ENCODE measurements around the gene THRB.

The THRB gene

GRCh38 chr3:24224666-24225384 is 269.8 kb downstream of the THRB start:
- DNase-seq (ENCODE audit: low read depth), result no peak

- DNase-seq (ENCODE audit: low read depth), result no peak
Measured at GRCh38 chr3:24222165-24222805, 272.4 kb downstream of the THRB start.

- DNase-seq (ENCODE audit: low read depth), result peak; percentile 94
Measured at GRCh38 chr3:24220859-24221657, 273.6 kb downstream of the THRB start.

DNA sequence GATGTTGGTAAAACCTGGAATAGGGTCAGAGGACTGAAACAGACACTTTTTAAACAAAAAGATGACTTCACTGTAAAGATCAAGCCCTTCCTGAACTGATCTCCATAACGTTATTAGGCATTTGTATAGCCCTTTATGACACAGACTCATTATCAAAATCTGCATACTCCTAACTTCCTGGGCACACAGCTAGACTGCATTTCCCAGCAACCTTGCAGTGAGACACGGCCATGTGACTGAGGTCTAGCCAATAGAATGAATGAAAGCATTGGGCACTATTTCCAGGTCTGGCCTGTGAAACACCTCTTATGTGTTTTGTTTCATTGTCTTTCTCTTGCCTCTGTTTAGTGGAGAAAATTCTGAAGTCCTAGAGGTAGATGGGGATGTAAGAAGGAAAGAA is 279.1 kb downstream of the THRB start:
- DNase-seq (ENCODE audit: low read depth), result no peak

DNA sequence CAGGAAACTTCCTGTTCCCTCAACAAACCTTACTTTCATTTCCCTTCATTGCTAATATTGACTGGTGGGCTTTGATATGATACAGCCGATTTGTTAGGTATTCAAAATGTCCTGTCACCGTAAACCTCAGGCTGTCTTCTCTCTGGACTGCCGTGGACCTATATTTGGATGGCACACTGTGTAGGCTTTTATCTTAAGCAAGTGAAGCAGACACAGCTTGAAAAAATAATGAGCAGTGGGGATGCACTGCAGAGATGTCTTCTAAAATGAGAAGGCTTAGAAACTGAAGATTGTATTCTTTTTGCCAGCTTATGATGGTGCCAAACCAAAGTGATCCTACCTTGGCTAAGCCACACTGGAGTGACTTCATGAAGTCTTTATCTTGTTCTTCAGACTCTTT is 283.3 kb downstream of the THRB start:
- no peak for DNase-seq (ENCODE audit: low read depth)

DNA sequence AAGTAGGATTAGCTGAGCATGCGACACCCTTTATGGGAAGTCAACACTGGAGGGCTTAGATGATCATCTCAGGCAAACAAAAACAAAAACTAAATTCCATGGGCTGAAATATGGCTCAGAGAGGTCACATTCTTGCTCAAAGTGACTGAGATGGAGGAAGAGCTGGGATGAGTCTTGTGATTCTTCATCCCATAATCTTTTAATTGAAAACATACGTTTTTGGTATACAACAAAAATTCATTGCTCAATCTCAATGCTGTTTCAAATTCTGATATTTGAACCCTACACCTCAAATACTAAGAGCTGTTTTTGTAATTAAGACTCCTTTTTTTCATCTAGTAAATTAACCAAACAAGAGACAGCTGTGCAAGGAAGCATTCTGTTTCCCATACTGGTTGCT is 292.6 kb downstream of the THRB start:
- no peak for DNase-seq (ENCODE audit: low read depth)

DNA sequence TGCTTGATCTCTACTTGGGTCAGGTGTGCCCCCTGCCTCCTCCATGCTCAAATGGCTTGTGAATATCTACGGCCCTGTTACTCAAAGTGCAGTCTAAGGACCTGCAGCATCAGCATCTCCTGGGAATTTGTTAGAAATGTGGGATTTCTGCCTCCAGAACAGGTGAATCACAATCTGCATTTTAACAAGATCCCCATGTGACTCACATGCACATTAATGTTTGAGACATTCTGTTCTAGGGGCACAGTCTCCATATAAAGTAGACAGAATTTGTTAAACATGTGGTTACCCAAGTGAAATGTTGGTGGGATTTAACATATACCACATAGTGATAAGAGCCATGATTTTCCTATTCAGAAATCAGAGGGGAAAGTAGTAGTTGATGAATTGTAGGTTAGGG is 293.3 kb downstream of the THRB start:
- no peak for DNase-seq (ENCODE audit: low read depth)

- no peak for DNase-seq (ENCODE audit: low read depth)
Measured at GRCh38 chr3:24199775-24200247, 294.8 kb downstream of the THRB start.

- no peak for DNase-seq (ENCODE audit: low read depth)
Measured at GRCh38 chr3:24199300-24199699, 295.4 kb downstream of the THRB start.

DNA sequence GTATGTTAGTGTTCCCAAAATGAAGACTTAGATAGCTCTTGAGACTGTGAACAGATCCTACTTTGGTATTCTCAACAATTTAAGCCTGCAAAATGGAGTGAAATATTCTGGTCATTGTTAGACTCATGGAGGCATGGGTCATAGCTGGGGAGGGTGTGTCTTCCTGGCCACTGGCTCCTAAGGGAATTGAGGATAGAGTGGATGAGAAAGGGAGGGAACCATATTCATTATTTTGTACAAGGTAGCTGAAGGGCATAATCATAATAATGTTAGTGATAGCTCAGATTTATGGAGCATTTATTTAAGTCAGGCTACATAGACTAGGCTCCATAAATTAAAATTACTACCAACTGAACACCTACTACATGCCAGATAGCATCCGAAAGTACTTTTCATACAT is 295.9 kb downstream of the THRB start:
- no peak for DNase-seq (ENCODE audit: low read depth)

GRCh38 chr3:24197809-24198208 is 296.8 kb downstream of the THRB start:
- DNase-seq (ENCODE audit: low read depth), result no peak

DNA sequence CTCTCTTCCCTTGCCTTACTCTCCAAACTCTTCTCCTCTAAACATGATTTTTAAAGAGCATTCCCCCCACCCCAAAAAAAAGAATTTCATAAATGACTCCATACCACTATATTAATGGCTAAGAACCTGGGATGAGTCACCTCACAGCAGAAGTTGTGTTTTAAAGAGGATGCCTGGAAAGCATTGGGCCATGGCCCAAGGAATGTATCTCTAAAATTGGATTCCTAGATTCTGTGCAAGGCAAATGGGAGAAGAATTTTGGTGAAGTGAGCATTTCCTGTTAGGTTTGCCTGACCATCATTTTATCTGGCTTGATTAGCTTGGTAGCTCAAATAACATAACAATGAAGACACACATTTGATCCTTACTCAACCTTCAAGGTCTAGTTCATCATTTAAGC is 298.1 kb downstream of the THRB start:
- peak; percentile 60 for DNase-seq (ENCODE audit: low read depth)

DNA sequence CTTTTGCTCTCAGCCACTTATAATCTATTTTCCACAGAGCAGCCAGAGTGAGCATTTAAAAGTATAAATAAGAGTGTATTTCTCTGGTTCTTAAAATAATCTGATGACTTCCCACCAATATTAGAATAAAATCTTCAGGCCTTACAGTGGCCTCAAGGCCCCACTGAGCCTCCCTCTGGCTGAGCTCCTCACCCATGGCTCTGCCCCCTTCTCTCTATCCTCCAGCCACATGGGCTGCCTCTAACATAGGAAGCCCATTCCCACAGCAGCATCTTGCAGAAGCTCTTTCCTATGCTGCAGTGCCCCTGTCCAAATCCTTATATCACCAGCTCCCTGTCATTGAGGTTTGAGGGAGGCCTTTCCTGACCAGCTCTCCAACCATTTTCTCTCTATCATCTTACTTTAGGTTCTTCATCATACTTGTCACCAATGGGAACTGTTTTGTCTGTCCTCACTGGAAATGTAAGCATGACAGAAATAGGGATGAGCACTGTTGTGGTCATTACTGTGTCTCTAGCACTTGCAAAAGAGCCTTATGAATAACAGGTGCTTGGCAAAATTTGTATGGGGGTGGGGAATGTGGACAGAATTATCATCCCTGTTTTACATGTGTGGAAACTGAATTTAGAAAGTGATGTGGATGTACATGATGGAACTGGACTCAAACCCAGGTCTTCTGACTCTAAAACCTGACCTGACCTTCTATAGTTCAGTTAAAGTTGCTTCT is 299.0 kb downstream of the THRB start:
- no peak for DNase-seq (ENCODE audit: low read depth)

- DNase-seq (ENCODE audit: low read depth), result no peak
Measured at GRCh38 chr3:24192469-24193056, 302.1 kb downstream of the THRB start.

DNA sequence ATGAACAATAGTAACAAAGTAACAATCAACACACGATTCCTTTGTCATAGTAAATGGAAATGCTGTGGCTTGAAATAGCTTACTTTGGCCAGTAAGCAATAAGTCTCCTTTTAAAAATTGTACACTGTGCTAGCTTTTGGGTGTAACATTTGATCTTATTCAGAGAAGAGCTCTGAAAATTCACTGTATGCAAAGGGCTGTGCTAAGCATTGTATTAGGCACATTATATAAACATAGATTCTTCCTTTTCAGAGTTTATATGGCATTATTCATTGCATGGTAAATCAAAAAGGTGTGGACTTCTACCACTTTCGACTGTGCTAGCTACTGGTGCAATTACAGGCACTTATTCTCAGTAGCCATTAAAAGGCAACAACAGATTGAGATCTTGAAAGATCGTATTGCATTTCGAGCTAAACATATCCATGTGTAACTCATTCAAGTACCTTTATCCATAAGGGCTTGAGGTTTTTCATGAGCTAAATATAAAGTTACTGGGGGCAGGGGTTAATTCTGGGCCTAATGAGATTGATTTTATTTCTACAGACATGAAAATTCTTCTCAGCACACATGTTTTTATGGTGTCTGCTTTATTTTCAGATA is 302.7 kb downstream of the THRB start:
- DNase-seq (ENCODE audit: low read depth), result no peak

- DNase-seq (ENCODE audit: low read depth), result no peak
Measured at GRCh38 chr3:24190256-24190655, 304.4 kb downstream of the THRB start.

- DNase-seq (ENCODE audit: low read depth), result peak; percentile 32
Measured at GRCh38 chr3:24185738-24186384, 308.8 kb downstream of the THRB start.

- no peak for DNase-seq (ENCODE audit: low read depth)
Measured at GRCh38 chr3:24184528-24185176, 310.0 kb downstream of the THRB start.

- DNase-seq (ENCODE audit: low read depth), result no peak
Measured at GRCh38 chr3:24182756-24183155, 311.9 kb downstream of the THRB start.

DNA sequence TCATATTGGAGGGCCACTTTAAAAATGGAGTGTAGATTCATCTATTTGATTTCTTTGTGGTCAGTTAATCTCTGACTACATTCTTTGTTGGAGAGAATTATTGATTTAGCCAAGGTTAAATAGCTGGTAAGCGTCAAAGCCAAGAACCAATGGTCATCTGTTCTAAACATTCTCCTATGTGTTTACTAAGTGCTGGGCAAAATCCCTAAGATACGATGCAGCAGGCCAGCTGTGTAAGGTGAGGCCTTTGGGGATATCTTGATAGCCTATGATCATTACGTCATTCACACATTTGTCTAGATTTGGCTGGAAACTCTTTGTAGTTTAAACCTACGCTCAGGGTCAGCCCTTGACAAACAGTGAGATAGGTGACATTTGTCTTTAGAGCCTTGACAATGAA is 313.4 kb downstream of the THRB start:
- no peak for DNase-seq (ENCODE audit: low read depth)

All from HS-5 (cell line).